ENCODE data around the gene TCF15. TPM values are rescaled to one million over a fixed set of nuclear protein-coding genes. Genes with fewer than 3 reads are reported as not detected.

TCF15 gene
- total and polyA plus RNA-seq, 2 of the 8 experiments (the other 6 are each of a cell fraction or from before 2014, with no cell fraction given) = 3.7 to 6.9 TPM

- peak overlapping the region; percentile 65 to 73 for H3K4me2 ChIP-seq (ENCODE audit: insufficient read depth in 1 of 2, low read depth in 2 of 2, low read length in 2 of 2)
- TF ChIP-seq CTCF (IDR thresholded peaks at IDR 0.05; ENCODE audit: control extremely low read depth in 1 of 3, insufficient read depth in 1 of 3, low read depth in 1 of 3, low read length in 3 of 3) (no peak), HDAC2 (IDR thresholded peaks at IDR 0.05; ENCODE audit: borderline replicate concordance in 1 of 2, low read depth in 2 of 2, low read length in 2 of 2) (peak in 1 of 2 experiments; percentile 86; a peak in 1 of 4 replicates), SUZ12 (IDR thresholded peaks at IDR 0.05; ENCODE audit: low read length) (no peak), TAF7 (optimal IDR thresholded peaks at IDR 0.05; ENCODE audit: borderline replicate concordance, low read depth, low read length) (peak; percentile 5), NANOG (IDR thresholded peaks at IDR 0.05; ENCODE audit: insufficient read depth, low read depth, low read length, poor library complexity, severe bottlenecking) (no peak), CTBP2 (IDR thresholded peaks at IDR 0.05; ENCODE audit: borderline replicate concordance, insufficient read depth, insufficient read length, low read length) (no peak), KDM1A (IDR thresholded peaks at IDR 0.05; ENCODE audit: borderline replicate concordance, low read length) (peak; percentile 98)
Observed at GRCh38 chr20:653590-654416, 43.7 kb upstream of the TCF15 start.

More at GRCh38 chr20:653590-654416, 43.7 kb upstream of the TCF15 start:
- H3K23ac ChIP-seq (ENCODE audit: insufficient read length) = no peak overlapping the region
- H3K27ac ChIP-seq (ENCODE audit: low read depth, low read length) = no peak overlapping the region
- H2AK5ac ChIP-seq (ENCODE audit: low read depth, low read length) = peak overlapping the region; percentile 47; the same call in 1 of the 2 replicates
- DNase-seq (ENCODE audit: low read depth in 1 of 2, low spot score in 2 of 2) (no peak), FAIRE-seq (no peak)
- peak overlapping the region; percentile 37 to 72 (median 58) for H3K4me3 ChIP-seq (ENCODE audit: extremely low read depth in 1 of 4, insufficient read depth in 2 of 4, low read depth in 3 of 4, low read length in 4 of 4)
- peak overlapping the region; percentile 82 for H2BK15ac ChIP-seq (ENCODE audit: low read length)
- POLR2A ChIA-PET (ENCODE audit: partially characterized antibody) = interaction anchor here (1.8 kb wide), 1 partner anchor 11 kb away, joined by 4 read pairs; no protein-coding TSS in a partner anchor
- H2BK12ac ChIP-seq (ENCODE audit: low read depth, low read length) = peak overlapping the region; percentile 51
- H3K79me1 ChIP-seq (ENCODE audit: low read depth, low read length) = no peaks in the 10 kb centered on the region
- peak overlapping the region; percentile 2 for H3K14ac ChIP-seq (ENCODE audit: insufficient read length)
- no peaks in the 10 kb centered on the region for H3K9me3 ChIP-seq (ENCODE audit: insufficient read depth in 2 of 2, low read depth in 1 of 2, low read length in 1 of 2)
- peaks cover 0 to 4% of the 10 kb centered on the region in 2 experiments for H4K20me1 ChIP-seq (replicated peaks in 1 of 2; ENCODE audit: control insufficient read depth in 1 of 2, insufficient read depth in 2 of 2, low read length in 2 of 2)
- 0 out of 2 replicates have a peak overlapping the region, but pooled peaks have one; percentile 17 for H2AFZ ChIP-seq (ENCODE audit: low read length)
- peaks cover 0 to 7% (median 0%) of the 10 kb centered on the region in 4 experiments; a peak in 3 of 7 replicates for H3K27me3 ChIP-seq (replicated peaks in 1 of 4; ENCODE audit: control insufficient read depth in 3 of 4, extremely low read depth in 1 of 4, insufficient read depth in 3 of 4, low read length in 3 of 4)
- peak overlapping the region; percentile 60; the same call in 1 of the 2 replicates for H4K8ac ChIP-seq (ENCODE audit: extremely low read depth, insufficient read depth, low read length)
- H4K5ac ChIP-seq (ENCODE audit: insufficient read length, low read depth, low read length) = no peak overlapping the region
- H3K56ac ChIP-seq (replicated peaks; ENCODE audit: insufficient read length, low read depth, low read length) = no peak overlapping the region
- H3K4me1 ChIP-seq (replicated peaks in 1 of 4; ENCODE audit: control insufficient read depth in 3 of 4, insufficient read depth in 4 of 4, low read length in 3 of 4) = peaks cover 16 to 26% (median 17%) of the 10 kb centered on the region in 4 experiments
- CTCF ChIA-PET (ENCODE audit: partially characterized antibody) = interaction anchor here (1.4 to 3.9 kb wide), 5 partner anchors 9 to 83 kb away, joined by 3 to 45 read pairs (median 8); no protein-coding TSS in a partner anchor
- H3K4ac ChIP-seq (replicated peaks; ENCODE audit: insufficient read length, low read depth, low read length) = no peak overlapping the region
- H3K36me3 ChIP-seq (ENCODE audit: control insufficient read depth in 2 of 4, insufficient read depth in 4 of 4, low read length in 3 of 4) = no peaks in the 10 kb centered on the region
- H3K18ac ChIP-seq (ENCODE audit: extremely low read depth, low read length) = peak overlapping the region; percentile 9
- peak overlapping the region in 2 of 4 experiments; percentile 8 to 13; a peak in 1 of 7 replicates for H3K9ac ChIP-seq (replicated peaks in 1 of 4; ENCODE audit: extremely low read depth in 1 of 4, low read depth in 3 of 4, low read length in 3 of 4)
- H2BK120ac ChIP-seq (replicated peaks; ENCODE audit: low read depth, low read length) = no peak overlapping the region
- no peaks in the 10 kb centered on the region for H3K79me2 ChIP-seq (ENCODE audit: control insufficient read depth in 1 of 2, insufficient read depth in 2 of 2, low read length in 2 of 2)
- H3K23me2 ChIP-seq (ENCODE audit: low read depth, low read length) = peaks cover 10% of the 10 kb centered on the region; the same call in 1 of the 2 replicates
- WGBS, 2 experiments (ENCODE audit: extremely low coverage in 1 of 2, insufficient coverage in 1 of 2, insufficient read length in 1 of 2, insufficient replicate concordance in 2 of 2, low coverage in 1 of 2, low lambda C conversion rate in 2 of 2, missing lambda C conversion rate in 1 of 2) = 50% methylated on average over 27 of the region's 31 CpGs; no CpG with 5 or more reads in 1 of the 2 experiments
- no peak overlapping the region for H2BK5ac ChIP-seq (ENCODE audit: low read depth, low read length)
- peak overlapping the region; percentile 84; the same call in 1 of the 2 replicates for H2BK20ac ChIP-seq (ENCODE audit: low read length)
- H4K91ac ChIP-seq (replicated peaks; ENCODE audit: insufficient read length, low read length) = peak overlapping the region; percentile 20

Measured in H1 (cell line).